B cell (primary cell): Measurements from ENCODE around the gene IER2. TPM values are rescaled to one million over a fixed set of nuclear protein-coding genes. Genes with fewer than 3 reads are reported as not detected.

Experiments used
- ATAC-seq: fragments of 200-7000 bp; cut with Tn5 transposase; one replicate; pipeline ENCODE4 v1.10.0; 2021; ENCODE audit warnings: low read depth, mild to moderate bottlenecking, moderate number of reproducible peaks, moderate library complexity
- CTCF ChIA-PET: fragments of 350-600 bp; sonication (Branson Sonifier 250); formaldehyde crosslinking; loops from one replicate; lab custom pipeline; 2021; ENCODE audit warnings: antibody characterized with exemption, inconsistent platforms; lab: Charles Lee
- POLR2A ChIA-PET: fragments of 350-600 bp; sonication (Branson Sonifier 250); formaldehyde crosslinking; loops from one replicate; lab custom pipeline; 2021; ENCODE audit warnings: antibody characterized with exemption; lab: Charles Lee
- DNase-seq: peaks from one replicate; pipeline ENCODE4 v3.0.0; 2013
- H2AFZ ChIP-seq: 2 replicates; pipeline ENCODE4 v1.6.1; 2012; ENCODE audit warnings: mild to moderate bottlenecking, low read depth, low read length; ENCODE audit not compliant: insufficient read depth, poor library complexity, severe bottlenecking
- H3K27ac ChIP-seq, 2 donors: 1 replicate in 1 of 2; 2 replicates in 1 of 2; pipeline ENCODE4 v1.5.1; 2012 to 2013; ENCODE audit warnings: low read length in 2 of 2, mild to moderate bottlenecking in 2 of 2, moderate library complexity in 1 of 2
- H3K27me3 ChIP-seq, 4 experiments: fragments of 200-600 bp in 1 of 4; sonication (generic) in 1 of 4; replicated peaks in 1 of 4; 1 replicate in 2 of 4; 2 replicates in 2 of 4; pipeline versions ENCODE4 v1.6.1 to v1.7.0; 2013 to 2016; ENCODE audit warnings: low read length in 3 of 4, mild to moderate bottlenecking in 2 of 4, mixed read lengths in 1 of 4, moderate library complexity in 1 of 4; ENCODE audit not compliant: insufficient read depth in 4 of 4, control insufficient read depth in 3 of 4; ENCODE audit errors: control extremely low read depth in 1 of 4
- H3K36me3 ChIP-seq, 2 experiments: replicated peaks in 1 of 2; 1 replicate in 1 of 2; 2 replicates in 1 of 2; pipeline versions ENCODE4 v1.6.1 to v1.7.1; 2013; ENCODE audit warnings: low read length in 1 of 2; ENCODE audit not compliant: insufficient read depth in 2 of 2, control insufficient read depth in 1 of 2; ENCODE audit errors: control extremely low read depth in 1 of 2, extremely low read depth in 1 of 2
- H3K4me1 ChIP-seq, 2 donors: fragments of 200-600 bp in 1 of 2; sonication (generic) in 1 of 2; 1 replicate in 1 of 2; 2 replicates in 1 of 2; pipeline versions ENCODE4 v1.5.1 to v1.6.1; 2013 to 2017; ENCODE audit warnings: low read length in 2 of 2; ENCODE audit not compliant: control insufficient read depth in 2 of 2, insufficient read depth in 2 of 2
- H3K4me2 ChIP-seq: replicated peaks from 2 replicates; pipeline ENCODE3; 2012; ENCODE audit warnings: mild to moderate bottlenecking, low read depth, low read length; ENCODE audit not compliant: poor library complexity, severe bottlenecking
- H3K4me3 ChIP-seq, 5 experiments: fragments of 200-600 bp in 1 of 5; sonication (generic) in 1 of 5; 1 replicate in 3 of 5; 2 replicates in 2 of 5; pipeline versions ENCODE4 v1.5.1 to v1.7.0; 2011 to 2016; ENCODE audit warnings: low read length in 4 of 5, mild to moderate bottlenecking in 4 of 5, low read depth in 2 of 5, control low read depth in 1 of 5, moderate library complexity in 1 of 5; ENCODE audit not compliant: insufficient read depth in 1 of 5; ENCODE audit errors: control extremely low read depth in 1 of 5, extremely low read depth in 1 of 5
- H3K79me2 ChIP-seq: fragments of 200-600 bp; sonication (generic); one replicate; pipeline ENCODE4 v1.6.0; 2016; ENCODE audit warnings: low read length; ENCODE audit not compliant: control insufficient read depth, insufficient read depth
- H3K9ac ChIP-seq: fragments of 200-600 bp; sonication (generic); 2 replicates; pipeline ENCODE4 v1.6.1; 2017; ENCODE audit warnings: mild to moderate bottlenecking, low read length, moderate library complexity
- H3K9me3 ChIP-seq, 3 donors: one replicate each; pipeline versions ENCODE4 v1.6.1 to v1.7.1; 2013; ENCODE audit warnings: low read length in 2 of 3; ENCODE audit not compliant: control insufficient read depth in 2 of 3, insufficient read depth in 1 of 3; ENCODE audit errors: control extremely low read depth in 1 of 3
- H4K20me1 ChIP-seq: 2 replicates; pipeline ENCODE4 v1.6.0; 2012; ENCODE audit warnings: mild to moderate bottlenecking, low read length; ENCODE audit not compliant: insufficient read depth, control insufficient read depth, poor library complexity, severe bottlenecking
- H3K27ac Mint-ChIP-seq: one replicate; pipeline ENCODE4 v1.8.0; 2021; ENCODE audit warnings: mixed read lengths
- H3K27me3 Mint-ChIP-seq: one replicate; pipeline ENCODE4 v1.8.0; 2021; ENCODE audit warnings: mixed read lengths
- H3K4me1 Mint-ChIP-seq: one replicate; pipeline ENCODE4 v1.8.0; 2021; ENCODE audit warnings: mixed read lengths
- H3K4me3 Mint-ChIP-seq: one replicate; pipeline ENCODE4 v1.8.0; 2021; ENCODE audit warnings: mixed read lengths
- H3K9me3 Mint-ChIP-seq: one replicate; pipeline ENCODE4 v1.8.0; 2022; ENCODE audit warnings: mixed read lengths; ENCODE audit not compliant: insufficient read depth
- CTCF ChIP-seq: fragments of 200-600 bp; IDR thresholded peaks from one replicate; pipeline ENCODE4 v1.8.0; 2022; ENCODE audit warnings: antibody characterized with exemption, mild to moderate bottlenecking
- EZH2 ChIP-seq: IDR thresholded peaks from 2 replicates; pipeline ENCODE4 v1.6.1; 2012; ENCODE audit warnings: borderline replicate concordance, low read depth, mild to moderate bottlenecking, moderate library complexity, low read length; ENCODE audit not compliant: insufficient read depth, poor library complexity, severe bottlenecking
- WGBS: methylation state at CpG from one replicate; pipeline ENCODE4 v1.1.5; 2013; ENCODE audit warnings: missing lambda C conversion rate; ENCODE audit not compliant: insufficient coverage; 5-methylcytosine and 5-hydroxymethylcytosine counted together
- intact Hi-C: fragments of 100-400 bp; cut with micrococcal nuclease; formaldehyde crosslinking; loops from one replicate; pipeline ENCODE4 v1.10.0; 2022
- polyA plus RNA-seq: library from polyadenylated mRNA; depleted of rRNA; stranded (reverse); fragments of >200 nt; gene quantifications from 2 replicates; pipeline ENCODE4 v1.2.3, GENCODE V29; 2012
- total RNA-seq, 2 donors: library from RNA; stranded (reverse); fragments of 120-200 nt in 1 of 2; gene quantifications; 1 replicate in 1 of 2; 2 replicates in 1 of 2; pipeline versions ENCODE4 v1.2.3 to v1.2.4, GENCODE V29; 2013 to 2022

The IER2 gene
- total and polyA plus RNA-seq, 2 donors (not counting 1 experiment from before 2014, with no cell fraction given): 189 to 2,152 TPM

- Histone ChIP-seq H3K4me3 (peak overlapping the region; percentile 82 to 100 (median 98)), H3K9me3 (no peaks in the 10 kb centered on the region), H3K27ac (peak overlapping the region; percentile 94 to 96), H3K79me2 (peaks cover 67% of the 10 kb centered on the region), H4K20me1 (peaks cover 26% of the 10 kb centered on the region), H3K36me3 (peaks cover 0 to 9% of the 10 kb centered on the region in 2 experiments), H3K9ac (peak overlapping the region; percentile 97), H3K27me3 (no peaks in the 10 kb centered on the region), H3K4me1 (peaks cover 44 to 62% of the 10 kb centered on the region in 2 donors), H2AFZ (no peak overlapping the region), H3K4me2 (peak overlapping the region; percentile 95)
- WGBS: 0% methylated on average over 39 of the region's 55 CpGs
- intact Hi-C loops: loop anchor here (1.0 kb wide), 4 partner anchors 12 to 53 kb away; no protein-coding TSS in a partner anchor
- CTCF ChIA-PET: interaction anchor here (0.5 to 5.4 kb wide), 27 partner anchors 8 to 927 kb away, joined by 3 to 106 read pairs (median 5); partner anchors contain the start of gene LYL1
- POLR2A ChIA-PET: interaction anchor here (0.5 to 4.6 kb wide), 20 partner anchors 8 to 363 kb away, joined by 3 to 116 read pairs (median 7); partner anchors contain the start of genes LYL1 and NACC1
- peak; percentile 53 for ATAC-seq
- DNase-seq: peak; percentile 98
- H3K27ac Mint-ChIP-seq: peak overlapping the region; percentile 100
- TF ChIP-seq CTCF (no peak), EZH2 (no peak)
- peak overlapping the region; percentile 92 for H3K4me3 Mint-ChIP-seq
- no peaks in the 10 kb centered on the region for H3K27me3 Mint-ChIP-seq
- H3K9me3 Mint-ChIP-seq: no peaks in the 10 kb centered on the region
- peaks cover 42% of the 10 kb centered on the region for H3K4me1 Mint-ChIP-seq
Measured at GRCh38 chr19:13155472-13156359, 5.5 kb downstream of the IER2 start.
